ENCODE results near the gene SP100. TPM values are rescaled to one million over a fixed set of nuclear protein-coding genes. Genes with fewer than 3 reads are reported as not detected.

Gene SP100
- total and polyA plus RNA-seq, 2 of the 13 experiments (the other 11 are each of a cell fraction or from before 2014, with no cell fraction given) = 12.6 to 16.5 TPM

GRCh38 chr2:230416061-230416721 is at the start of gene SP100 (continued):
- TF ChIP-seq ZNF280B (CRISPR knock-in tag; IDR thresholded peaks at IDR 0.05; ENCODE audit: borderline replicate concordance) (no peak; the same call in 1 of the 2 replicates), ZNF430 (CRISPR knock-in tag; IDR thresholded peaks at IDR 0.05) (peak; percentile 63; the same call in 1 of the 2 replicates), SALL2 (CRISPR knock-in tag; IDR thresholded peaks at IDR 0.05) (0 out of 2 replicates have a peak, but pooled peaks have one; percentile 38), NFRKB (IDR thresholded peaks at IDR 0.05) (no peak), ZNF142 (CRISPR knock-in tag; IDR thresholded peaks at IDR 0.05) (no peak), DNMT3B (CRISPR knock-in tag; conservative IDR thresholded peaks at IDR 0.05) (no peak), RNF219 (CRISPR knock-in tag; IDR thresholded peaks at IDR 0.05) (no peak), ATF7-NPFF (CRISPR knock-in tag; IDR thresholded peaks at IDR 0.05; ENCODE audit: low read depth) (no peak), MED13 (CRISPR knock-in tag; IDR thresholded peaks at IDR 0.05) (no peak), CAMTA2 (CRISPR knock-in tag; IDR thresholded peaks at IDR 0.05; ENCODE audit: borderline replicate concordance) (no peak; the same call in 1 of the 2 replicates), ZBTB43 (CRISPR knock-in tag; conservative IDR thresholded peaks at IDR 0.05) (peak; percentile 41; the same call in 1 of the 2 replicates), ZNF326 (CRISPR knock-in tag; IDR thresholded peaks at IDR 0.05; ENCODE audit: borderline replicate concordance) (no peak), ZNF788 (CRISPR knock-in tag; IDR thresholded peaks at IDR 0.05; ENCODE audit: borderline replicate concordance) (peak; percentile 81; the same call in 1 of the 2 replicates), ZNF770 (CRISPR knock-in tag; IDR thresholded peaks at IDR 0.05) (no peak)

Data from HepG2 (cell line).